ENCODE data around the gene KLHL8.

KLHL8 gene

DNA sequence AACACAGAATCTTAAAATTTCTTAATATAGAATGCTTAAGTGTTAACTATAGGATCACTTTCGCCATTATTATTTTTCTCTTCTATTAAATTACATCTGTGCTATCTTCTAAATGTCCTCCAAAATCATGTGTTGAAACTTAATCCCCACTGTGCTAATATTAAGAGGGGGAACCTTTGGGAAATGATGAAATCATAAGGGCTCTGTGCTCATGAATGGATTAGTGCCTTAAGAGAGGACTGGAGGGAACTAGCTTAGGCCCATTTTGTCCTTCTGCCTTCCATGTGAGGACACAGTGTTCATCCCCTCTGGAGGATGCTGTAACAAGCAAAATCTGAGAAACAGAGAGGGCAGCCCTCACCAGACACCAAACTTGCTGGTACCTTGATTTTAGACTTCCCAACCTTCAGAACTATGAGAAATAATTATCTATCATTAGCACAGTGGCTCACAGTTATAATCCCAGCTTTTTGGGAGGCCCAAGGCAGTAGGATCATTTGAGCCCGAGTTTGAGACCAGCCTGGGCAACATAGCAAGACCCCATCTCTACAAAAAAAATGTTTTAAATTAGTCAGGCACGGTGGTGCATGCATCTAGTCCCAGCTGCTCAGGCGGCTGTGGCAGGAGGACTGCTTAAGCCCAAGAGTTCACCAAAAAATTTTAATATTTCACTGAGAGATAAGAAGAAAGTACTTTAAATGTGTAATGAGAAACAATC is 26.3 kb downstream of the KLHL8 start:
- POLR2A ChIA-PET = no interaction called here
- CTCF ChIA-PET = interaction anchor here (1.3 to 1.4 kb wide), 2 partner anchors 13 to 44 kb away, joined by 3 read pairs; no protein-coding TSS in a partner anchor
- no peak for DNase-seq (ENCODE audit: low read depth, low spot score)

DNA sequence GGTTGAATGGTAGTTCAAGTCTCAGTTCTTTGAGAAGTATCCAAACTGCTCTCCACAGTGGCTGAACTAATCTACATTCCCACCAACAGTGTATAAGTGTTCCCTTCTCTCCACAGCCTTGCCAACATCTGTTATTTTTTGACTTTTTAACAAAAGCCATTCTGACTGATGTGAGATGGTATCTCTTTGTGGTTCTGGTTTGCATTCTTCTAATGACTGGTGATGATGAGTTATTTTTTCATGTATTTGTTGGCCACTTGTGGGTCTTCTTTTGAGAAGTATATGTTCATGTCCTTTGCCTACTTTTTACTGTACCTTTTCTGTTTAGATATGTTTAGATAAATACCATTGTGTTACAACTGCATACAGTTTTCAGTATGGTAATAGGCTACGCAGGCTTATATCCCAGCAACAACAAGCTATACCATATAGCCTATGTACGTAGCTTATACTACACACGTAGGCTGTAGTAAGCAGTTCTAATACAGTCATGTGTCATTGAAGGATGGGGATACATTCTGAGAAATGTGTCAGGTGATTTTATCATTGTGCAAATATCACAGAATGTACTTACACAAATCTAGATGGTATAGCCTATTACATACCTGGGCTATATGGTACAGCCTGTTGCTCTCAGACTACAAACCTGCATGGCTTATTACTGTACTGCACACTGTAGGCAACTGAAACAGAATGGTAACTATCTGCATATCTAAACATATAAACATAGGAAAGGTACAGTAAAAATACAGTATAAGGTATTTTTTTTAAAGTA is 28.1 kb downstream of the KLHL8 start:
- DNase-seq (ENCODE audit: low read depth, low spot score) = no peak
- POLR2A ChIA-PET = no interaction called here
- no peak overlapping the region for H3K4me3 ChIP-seq (ENCODE audit: low read depth, low read length)
- CTCF ChIA-PET = interaction anchor here (0.8 kb wide), 1 partner anchor 11 kb away, joined by 4 read pairs; no protein-coding TSS in a partner anchor
- TF ChIP-seq, protein P1, sequence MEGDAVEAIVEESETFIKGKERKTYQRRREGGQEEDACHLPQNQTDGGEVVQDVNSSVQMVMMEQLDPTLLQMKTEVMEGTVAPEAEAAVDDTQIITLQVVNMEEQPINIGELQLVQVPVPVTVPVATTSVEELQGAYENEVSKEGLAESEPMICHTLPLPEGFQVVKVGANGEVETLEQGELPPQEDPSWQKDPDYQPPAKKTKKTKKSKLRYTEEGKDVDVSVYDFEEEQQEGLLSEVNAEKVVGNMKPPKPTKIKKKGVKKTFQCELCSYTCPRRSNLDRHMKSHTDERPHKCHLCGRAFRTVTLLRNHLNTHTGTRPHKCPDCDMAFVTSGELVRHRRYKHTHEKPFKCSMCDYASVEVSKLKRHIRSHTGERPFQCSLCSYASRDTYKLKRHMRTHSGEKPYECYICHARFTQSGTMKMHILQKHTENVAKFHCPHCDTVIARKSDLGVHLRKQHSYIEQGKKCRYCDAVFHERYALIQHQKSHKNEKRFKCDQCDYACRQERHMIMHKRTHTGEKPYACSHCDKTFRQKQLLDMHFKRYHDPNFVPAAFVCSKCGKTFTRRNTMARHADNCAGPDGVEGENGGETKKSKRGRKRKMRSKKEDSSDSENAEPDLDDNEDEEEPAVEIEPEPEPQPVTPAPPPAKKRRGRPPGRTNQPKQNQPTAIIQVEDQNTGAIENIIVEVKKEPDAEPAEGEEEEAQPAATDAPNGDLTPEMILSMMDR (IDR thresholded peaks at IDR 0.05; ENCODE audit: insufficient read depth, low read length, missing control alignments) = no peak

More for the DNA sequence above, 26.3 kb downstream of the KLHL8 start:
- no peak overlapping the region for H3K4me3 ChIP-seq (ENCODE audit: low read depth, low read length)
- TF ChIP-seq, protein P1 (IDR thresholded peaks at IDR 0.05; ENCODE audit: insufficient read depth, low read length, missing control alignments) = no peak

DNA sequence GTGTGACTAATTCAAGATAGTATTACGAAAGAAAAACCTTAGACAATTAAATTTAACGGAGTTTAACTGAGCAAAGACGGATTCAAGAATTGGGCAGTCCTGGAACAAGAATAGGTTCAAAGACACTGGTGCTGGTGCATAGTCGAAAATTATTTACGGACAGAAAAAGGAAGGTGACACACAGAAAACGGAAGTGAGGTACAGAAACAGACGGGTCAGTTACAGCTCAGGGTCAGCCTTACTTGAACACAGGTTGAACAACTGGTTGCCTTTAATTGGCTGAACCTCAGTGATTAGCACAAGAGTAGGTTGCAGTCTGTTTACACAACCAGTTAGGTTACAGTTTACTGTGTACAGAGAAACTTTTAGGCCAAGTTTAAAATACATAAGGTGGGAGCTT is 31.5 kb downstream of the KLHL8 start:
- TF ChIP-seq, protein P1 (IDR thresholded peaks at IDR 0.05; ENCODE audit: insufficient read depth, low read length, missing control alignments) = no peak
- H3K4me3 ChIP-seq (ENCODE audit: low read depth, low read length) = no peak overlapping the region
- DNase-seq (ENCODE audit: low read depth, low spot score) = no peak
- ChIA-PET CTCF (interaction anchor here (1.5 to 3.0 kb wide), 2 partner anchors 31 to 38 kb away, joined by 3 to 9 read pairs; no protein-coding TSS in a partner anchor), POLR2A (no interaction called here)

DNA sequence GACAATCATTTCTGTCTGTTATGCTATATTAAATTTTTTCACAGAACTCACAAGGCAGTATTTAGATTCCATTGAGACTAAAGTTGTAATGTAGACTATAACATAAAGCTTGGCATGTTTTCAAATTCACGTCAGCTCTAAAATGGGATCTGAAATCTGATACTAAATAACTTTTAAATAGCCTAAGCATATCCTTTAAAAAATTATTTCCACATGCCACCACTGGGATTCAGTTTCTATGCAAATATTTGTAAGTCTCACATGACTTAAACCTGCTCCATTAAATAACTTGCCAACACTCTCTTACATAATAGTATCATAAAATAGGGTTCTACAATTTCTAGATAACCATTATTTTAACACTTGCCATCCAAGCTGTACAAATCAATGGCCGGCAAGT is 32.4 kb downstream of the KLHL8 start:
- CTCF ChIA-PET = interaction anchor here (1.5 to 3.0 kb wide), 3 partner anchors 31 to 47 kb away, joined by 3 to 9 read pairs (median 7); no protein-coding TSS in a partner anchor
- POLR2A ChIA-PET = no interaction called here
- no peak overlapping the region for H3K4me3 ChIP-seq (ENCODE audit: low read depth, low read length)
- DNase-seq (ENCODE audit: low read depth, low spot score) = peak; percentile 16
- TF ChIP-seq, protein P1 (IDR thresholded peaks at IDR 0.05; ENCODE audit: insufficient read depth, low read length, missing control alignments) = no peak

DNA sequence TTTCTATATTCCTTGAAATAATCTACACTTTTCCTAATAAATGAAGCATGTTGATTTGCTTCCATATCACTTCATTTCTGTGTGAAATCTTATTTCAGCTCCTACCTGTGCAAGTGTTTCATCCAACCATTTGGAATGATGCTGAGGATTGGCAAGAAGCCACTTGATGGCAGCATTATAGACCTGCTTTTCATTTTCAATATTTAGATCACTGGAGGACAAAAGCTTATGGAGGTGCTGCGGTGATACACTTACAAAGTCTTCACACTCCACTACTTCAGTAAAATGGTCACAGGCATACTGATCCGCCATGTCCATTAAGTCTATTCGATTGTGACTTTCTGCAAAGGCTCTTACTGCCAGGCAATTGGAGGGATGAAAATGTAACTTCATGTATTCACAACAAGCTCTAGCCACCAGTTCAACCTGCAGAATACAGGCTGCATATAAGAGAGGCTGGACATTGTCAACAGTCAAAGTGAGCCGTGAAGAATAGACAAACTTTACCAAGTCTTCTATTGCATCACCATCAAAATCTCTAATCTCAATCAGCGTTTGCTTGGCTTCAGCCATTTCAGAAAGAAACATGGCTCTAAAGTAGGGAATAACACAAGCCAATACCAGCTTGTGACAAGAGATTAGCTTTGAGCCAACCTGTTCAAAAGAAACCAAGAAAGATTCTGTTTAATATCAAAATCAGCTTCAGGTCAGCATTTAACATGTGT is 35.1 kb downstream of the KLHL8 start:
- ChIA-PET POLR2A (no interaction called here), CTCF (interaction anchor here (0.9 kb wide), 1 partner anchor 35 kb away, joined by 3 read pairs; no protein-coding TSS in a partner anchor)
- no peak overlapping the region for H3K4me3 ChIP-seq (ENCODE audit: low read depth, low read length)
- DNase-seq (ENCODE audit: low read depth, low spot score) = no peak
- TF ChIP-seq, protein P1 (IDR thresholded peaks at IDR 0.05; ENCODE audit: insufficient read depth, low read length, missing control alignments) = no peak
